Measurements from ENCODE around the gene OR2A5. TPM values are rescaled to one million over a fixed set of nuclear protein-coding genes. Genes with fewer than 3 reads are reported as not detected.
"Not testable (repeated sequence)": the region's sequence is repeated elsewhere in the genome, so short reads cannot be mapped to it uniquely, and the experiment has no call there.

Gene OR2A5
- total RNA-seq, 1 donor from 2014 or later: not detected

- H3K27ac Mint-ChIP-seq (ENCODE audit: unreplicated experiment): no peak overlapping the region
- TF ChIP-seq CTCF (IDR thresholded peaks at IDR 0.05): no peak
- no peaks in the 10 kb centered on the region for H3K4me1 Mint-ChIP-seq (ENCODE audit: unreplicated experiment)
- no peaks in the 10 kb centered on the region for H3K9me3 Mint-ChIP-seq (ENCODE audit: unreplicated experiment)
- no peak overlapping the region for H3K4me3 Mint-ChIP-seq (ENCODE audit: unreplicated experiment)
- H3K36me3 Mint-ChIP-seq (ENCODE audit: unreplicated experiment): no peaks in the 10 kb centered on the region
- H3K27me3 Mint-ChIP-seq (ENCODE audit: unreplicated experiment): peaks cover 29% of the 10 kb centered on the region
- no peak for DNase-seq (ENCODE audit: extremely low spot score, unreplicated experiment)
Measured at GRCh38 chr7:144049491-144049890, 743 bp downstream of the OR2A5 start.

GRCh38 chr7:144050093-144050492 is 1.3 kb downstream of the OR2A5 start:
- Mint-ChIP-seq H3K27ac (ENCODE audit: unreplicated experiment) (no peak overlapping the region), H3K4me1 (ENCODE audit: unreplicated experiment) (no peaks in the 10 kb centered on the region), H3K9me3 (ENCODE audit: unreplicated experiment) (no peaks in the 10 kb centered on the region), H3K4me3 (ENCODE audit: unreplicated experiment) (no peak overlapping the region), H3K27me3 (ENCODE audit: unreplicated experiment) (peaks cover 31% of the 10 kb centered on the region), H3K36me3 (ENCODE audit: unreplicated experiment) (no peaks in the 10 kb centered on the region)
- TF ChIP-seq CTCF (IDR thresholded peaks at IDR 0.05): no peak
- no peak for DNase-seq (ENCODE audit: extremely low spot score, unreplicated experiment)

GRCh38 chr7:144050884-144051283 is 2.1 kb downstream of the OR2A5 start:
- not testable (repeated sequence) for H3K27ac Mint-ChIP-seq (ENCODE audit: unreplicated experiment); DNase-seq (ENCODE audit: extremely low spot score, unreplicated experiment); H3K9me3 Mint-ChIP-seq (ENCODE audit: unreplicated experiment); H3K4me1 Mint-ChIP-seq (ENCODE audit: unreplicated experiment); H3K36me3 Mint-ChIP-seq (ENCODE audit: unreplicated experiment); H3K4me3 Mint-ChIP-seq (ENCODE audit: unreplicated experiment)
- H3K27me3 Mint-ChIP-seq (ENCODE audit: unreplicated experiment): peaks cover 28% of the 10 kb centered on the region

- Mint-ChIP-seq H3K9me3 (ENCODE audit: unreplicated experiment) (no peaks in the 10 kb centered on the region), H3K27me3 (ENCODE audit: unreplicated experiment) (peaks cover 4% of the 10 kb centered on the region), H3K4me3 (ENCODE audit: unreplicated experiment) (no peak overlapping the region), H3K27ac (ENCODE audit: unreplicated experiment) (no peak overlapping the region), H3K4me1 (ENCODE audit: unreplicated experiment) (no peaks in the 10 kb centered on the region), H3K36me3 (ENCODE audit: unreplicated experiment) (no peaks in the 10 kb centered on the region)
- no peak for TF ChIP-seq CTCF (IDR thresholded peaks at IDR 0.05)
- DNase-seq (ENCODE audit: extremely low spot score, unreplicated experiment): no peak
Measured at GRCh38 chr7:144057954-144058353, 9.2 kb downstream of the OR2A5 start.

- H3K4me3 Mint-ChIP-seq (ENCODE audit: unreplicated experiment): no peak overlapping the region
- H3K4me1 Mint-ChIP-seq (ENCODE audit: unreplicated experiment): no peaks in the 10 kb centered on the region
- H3K36me3 Mint-ChIP-seq (ENCODE audit: unreplicated experiment): no peaks in the 10 kb centered on the region
- peaks cover 24% of the 10 kb centered on the region for H3K27me3 Mint-ChIP-seq (ENCODE audit: unreplicated experiment)
- H3K9me3 Mint-ChIP-seq (ENCODE audit: unreplicated experiment): no peaks in the 10 kb centered on the region
- no peak for TF ChIP-seq CTCF (IDR thresholded peaks at IDR 0.05)
- DNase-seq (ENCODE audit: extremely low spot score, unreplicated experiment): no peak
- H3K27ac Mint-ChIP-seq (ENCODE audit: unreplicated experiment): no peak overlapping the region
Measured at GRCh38 chr7:144063710-144064109, 15.0 kb downstream of the OR2A5 start.

- Mint-ChIP-seq H3K36me3 (ENCODE audit: unreplicated experiment) (no peaks in the 10 kb centered on the region), H3K4me1 (ENCODE audit: unreplicated experiment) (no peaks in the 10 kb centered on the region), H3K27ac (ENCODE audit: unreplicated experiment) (no peak within 1 kb of the TSS), H3K9me3 (ENCODE audit: unreplicated experiment) (no peaks in the 10 kb centered on the region), H3K4me3 (ENCODE audit: unreplicated experiment) (no peak within 1 kb of the TSS), H3K27me3 (ENCODE audit: unreplicated experiment) (peaks cover 29% of the 10 kb centered on the region)
- no peak for DNase-seq (ENCODE audit: extremely low spot score, unreplicated experiment)
- no peak for TF ChIP-seq CTCF (IDR thresholded peaks at IDR 0.05)
Measured at GRCh38 chr7:144069511-144069910, 20.8 kb downstream of the OR2A5 start, which contains the start of gene OR2A25. Gene OR2A25 (plus strand): TSS chr7:144069811. CDS start chr7:144074220, 4,409 bp downstream.
